Activated T-cell treated with anti-CD3 and anti-CD28 coated beads, Interleukin-2, amount 50 U/mL, for 24 hours (primary cell): ENCODE measurements around the gene NME3.

Source experiments
- DNase-seq: peaks from one replicate; pipeline ENCODE4 v3.0.0-alpha.2; 2020
- H3K27ac Mint-ChIP-seq: 2 replicates; pipeline ENCODE4 v1.8.0; 2020; ENCODE audit warnings: mild to moderate bottlenecking, mixed read lengths
- H3K27me3 Mint-ChIP-seq: 2 replicates; pipeline ENCODE4 v1.8.0; 2020; ENCODE audit warnings: mixed read lengths
- H3K36me3 Mint-ChIP-seq: 2 replicates; pipeline ENCODE4 v1.8.0; 2020; ENCODE audit warnings: low read depth, mixed read lengths
- H3K4me1 Mint-ChIP-seq: 2 replicates; pipeline ENCODE4 v1.8.0; 2020; ENCODE audit warnings: low read depth, mixed read lengths
- H3K4me3 Mint-ChIP-seq: 2 replicates; pipeline ENCODE4 v1.8.0; 2020; ENCODE audit warnings: mild to moderate bottlenecking, moderate library complexity, mixed read lengths
- H3K9me3 Mint-ChIP-seq: 2 replicates; pipeline ENCODE4 v1.8.0; 2020; ENCODE audit warnings: mixed read lengths

NME3 gene

DNA sequence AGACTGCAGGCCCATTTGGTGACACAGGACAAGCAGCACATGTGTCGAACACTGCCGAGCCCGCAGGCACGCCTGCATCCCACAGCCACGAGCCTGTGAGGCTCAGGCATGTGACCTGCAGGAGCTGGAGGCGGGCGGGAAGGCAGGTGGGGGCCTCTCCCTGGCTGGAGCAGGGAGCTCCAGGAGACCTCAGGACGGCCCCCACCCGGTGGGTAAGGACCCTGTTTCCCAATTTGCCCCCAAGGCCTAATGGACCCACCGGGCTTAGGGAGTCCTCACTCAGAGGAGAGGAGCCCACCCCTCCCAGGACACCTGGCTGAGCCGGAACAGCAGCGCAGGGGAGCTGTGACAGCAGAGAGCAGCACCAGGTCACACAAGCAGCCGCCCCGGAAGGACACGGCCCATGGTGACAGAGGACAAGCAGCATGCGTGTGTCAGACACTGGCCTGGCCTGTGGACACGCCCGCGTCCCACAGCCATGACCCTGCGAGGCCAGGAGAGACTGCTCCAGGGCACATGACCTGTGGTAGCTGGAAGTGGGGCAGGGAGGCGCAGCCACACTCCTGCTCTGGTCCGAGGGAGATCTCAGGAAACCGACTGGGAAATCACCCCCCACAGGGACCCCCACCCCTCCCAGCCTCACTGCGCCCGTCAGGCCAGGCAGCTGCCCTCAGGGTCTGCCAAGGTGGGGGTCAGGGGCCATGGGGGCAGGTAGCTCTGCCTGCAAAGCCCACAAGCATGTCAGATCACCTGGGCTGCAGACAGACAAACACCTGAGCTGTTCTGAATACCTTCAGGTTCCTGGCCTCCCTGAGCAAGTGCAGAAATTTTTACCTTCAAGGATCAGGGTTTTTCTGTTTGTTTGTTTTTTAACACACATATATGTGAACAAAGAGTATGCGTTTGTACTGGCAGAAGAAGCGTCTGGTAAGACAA, 8.7 kb upstream of the NME3 start:
- Mint-ChIP-seq H3K4me3 (peak overlapping the region; percentile 18), H3K4me1 (peaks cover 22% of the 10 kb centered on the region), H3K27me3 (no peaks in the 10 kb centered on the region), H3K9me3 (no peaks in the 10 kb centered on the region), H3K27ac (no peak overlapping the region), H3K36me3 (peaks cover 50% of the 10 kb centered on the region)
- DNase-seq, result no peak

DNA sequence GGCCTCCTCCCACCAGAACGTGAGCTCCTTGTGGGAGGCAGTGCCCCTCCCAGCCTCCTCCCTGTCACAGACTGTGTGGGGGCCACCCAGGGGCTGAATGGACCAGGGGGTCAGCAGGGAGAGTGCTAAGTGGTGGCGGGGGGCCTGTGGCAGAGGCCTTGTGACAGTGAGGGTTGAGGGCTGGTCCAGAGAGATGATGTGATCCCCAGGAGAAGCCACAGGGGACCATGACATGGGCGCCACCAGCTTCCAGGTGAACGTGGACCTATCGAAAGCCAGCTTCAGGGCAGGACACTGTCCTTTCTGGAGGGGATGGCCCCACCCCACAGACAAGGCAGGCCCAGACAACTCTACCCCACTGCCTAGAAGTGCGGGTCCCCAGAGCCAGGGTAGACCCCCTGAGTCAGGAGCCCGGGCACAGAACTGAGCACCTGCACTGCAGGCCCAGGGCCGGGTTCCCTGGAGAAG, 7.9 kb upstream of the NME3 start:
- Mint-ChIP-seq H3K27me3 (no peaks in the 10 kb centered on the region), H3K4me1 (peaks cover 27% of the 10 kb centered on the region), H3K9me3 (no peaks in the 10 kb centered on the region), H3K36me3 (peaks cover 50% of the 10 kb centered on the region), H3K4me3 (no peak overlapping the region), H3K27ac (peak overlapping the region; percentile 85)
- no peak for DNase-seq

DNA sequence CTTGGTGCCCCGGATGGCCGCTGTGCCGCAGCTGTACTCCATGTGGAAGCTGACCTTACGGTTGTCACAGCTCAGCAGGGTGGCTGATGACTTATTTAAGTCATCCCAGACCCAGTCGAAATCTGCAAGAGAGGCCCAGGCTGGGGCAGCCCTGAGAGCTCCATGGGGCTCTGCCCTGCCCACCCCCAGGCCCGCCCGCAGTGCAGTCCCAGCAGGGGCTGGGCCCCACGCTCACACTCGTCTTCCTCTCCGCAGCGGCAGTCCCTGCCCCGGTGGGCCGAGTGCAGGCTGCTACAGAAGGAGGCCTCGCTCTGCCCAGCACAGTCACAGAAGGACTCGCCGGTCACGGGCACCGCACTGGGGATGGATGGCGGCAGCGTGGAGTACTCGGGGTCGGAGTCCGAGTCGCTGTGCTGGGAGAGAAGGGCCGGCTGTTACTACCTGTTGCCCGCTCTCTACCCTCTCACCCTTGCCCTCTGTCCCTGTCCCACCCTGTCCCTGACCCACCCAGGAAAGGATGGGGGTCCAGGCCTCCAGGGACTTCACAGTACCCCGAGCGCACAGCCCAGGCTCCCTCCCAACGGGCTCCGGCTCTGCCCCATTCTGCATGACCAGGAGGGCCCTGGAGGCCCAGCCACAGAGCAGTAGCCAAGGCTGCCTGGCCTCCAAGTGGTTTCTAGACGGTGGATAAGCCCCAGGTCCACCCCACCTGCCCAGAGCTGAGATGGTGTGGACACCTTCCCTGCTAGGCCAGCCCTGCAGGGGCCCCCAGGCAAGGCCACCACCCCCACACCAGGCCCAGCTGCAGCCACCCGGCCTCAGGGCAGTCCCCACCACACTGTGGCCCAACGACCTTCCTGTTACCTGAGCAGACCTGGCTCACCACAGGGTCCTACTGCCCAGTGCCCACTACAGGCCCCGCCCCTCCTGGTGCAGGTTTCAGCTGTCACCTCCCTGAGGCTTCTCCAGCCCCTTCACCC, 7.1 kb upstream of the NME3 start:
- DNase-seq, result no peak
- Mint-ChIP-seq H3K27me3 (no peaks in the 10 kb centered on the region), H3K27ac (peak overlapping the region; percentile 85), H3K9me3 (no peaks in the 10 kb centered on the region), H3K4me1 (peaks cover 25% of the 10 kb centered on the region), H3K4me3 (no peak overlapping the region), H3K36me3 (peaks cover 49% of the 10 kb centered on the region)

DNA sequence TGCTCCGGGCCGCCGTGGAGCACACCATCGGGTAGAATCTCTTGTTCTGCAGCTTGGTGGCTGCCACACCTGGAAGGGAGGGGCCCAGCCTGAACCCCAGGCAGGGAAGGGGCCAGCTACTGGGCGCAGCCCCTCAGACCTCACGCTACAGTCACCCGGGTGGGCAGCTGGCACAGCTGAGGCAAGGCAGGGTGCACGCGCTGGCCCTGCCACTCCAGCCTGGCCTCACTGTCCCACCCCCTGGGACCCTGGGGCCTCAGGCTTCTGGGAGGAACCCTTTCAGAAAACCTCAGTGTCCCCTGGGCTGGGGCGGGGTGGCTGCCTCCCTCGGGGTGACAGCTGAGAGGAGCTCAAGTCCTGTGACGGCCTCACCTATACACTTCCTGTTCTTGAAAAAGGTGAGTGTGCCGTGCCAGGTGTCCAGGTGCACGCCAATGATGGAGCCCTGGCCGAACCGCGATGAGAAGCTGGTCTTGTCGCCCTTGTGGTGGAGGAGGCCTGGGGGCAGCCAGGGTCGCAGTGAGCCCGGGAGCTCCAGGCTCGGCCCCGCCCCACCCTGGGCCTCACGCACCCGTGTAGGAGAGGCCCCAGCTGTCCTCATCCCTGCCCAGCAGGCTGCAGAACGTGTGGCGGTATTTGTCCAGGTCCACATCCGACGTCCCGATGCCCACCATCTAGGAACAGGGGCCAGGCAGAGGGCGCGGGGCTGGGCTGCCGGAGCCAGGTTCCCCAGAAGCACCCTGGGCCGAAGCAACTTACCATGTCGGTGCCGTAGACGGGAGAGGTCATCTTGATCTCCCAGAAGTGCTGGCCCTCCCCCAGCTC, 6.2 kb upstream of the NME3 start:
- peaks cover 21% of the 10 kb centered on the region for H3K4me1 Mint-ChIP-seq
- no peak overlapping the region for H3K4me3 Mint-ChIP-seq
- no peaks in the 10 kb centered on the region for H3K27me3 Mint-ChIP-seq
- no peaks in the 10 kb centered on the region for H3K9me3 Mint-ChIP-seq
- peak overlapping the region; percentile 11 for H3K27ac Mint-ChIP-seq
- no peak for DNase-seq
- peaks cover 46% of the 10 kb centered on the region for H3K36me3 Mint-ChIP-seq

DNA sequence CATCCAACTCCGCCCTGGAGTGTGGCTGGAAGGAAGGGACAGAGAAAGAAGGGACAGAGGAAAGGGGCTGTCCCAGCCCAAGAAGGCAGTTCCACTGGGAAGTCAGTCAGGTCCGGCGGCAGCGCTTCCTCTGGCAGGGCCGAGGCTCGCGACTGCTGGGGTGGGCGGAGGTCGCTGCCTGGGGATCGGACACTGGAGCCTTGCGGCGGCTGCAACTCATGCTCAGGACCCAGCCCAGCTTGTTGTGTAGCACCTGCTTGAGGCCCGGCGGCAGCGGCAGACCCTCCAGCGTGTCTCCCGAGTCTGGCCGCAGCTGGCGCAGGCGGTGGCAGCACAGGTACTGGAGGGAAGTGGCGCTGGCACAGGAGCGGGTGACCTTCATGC, 5.6 kb upstream of the NME3 start:
- no peaks in the 10 kb centered on the region for H3K9me3 Mint-ChIP-seq
- no peak overlapping the region for H3K4me3 Mint-ChIP-seq
- peak overlapping the region; percentile 71 for H3K27ac Mint-ChIP-seq
- DNase-seq, result no peak
- peaks cover 21% of the 10 kb centered on the region for H3K4me1 Mint-ChIP-seq
- H3K36me3 Mint-ChIP-seq, result peaks cover 52% of the 10 kb centered on the region
- H3K27me3 Mint-ChIP-seq, result no peaks in the 10 kb centered on the region

DNA sequence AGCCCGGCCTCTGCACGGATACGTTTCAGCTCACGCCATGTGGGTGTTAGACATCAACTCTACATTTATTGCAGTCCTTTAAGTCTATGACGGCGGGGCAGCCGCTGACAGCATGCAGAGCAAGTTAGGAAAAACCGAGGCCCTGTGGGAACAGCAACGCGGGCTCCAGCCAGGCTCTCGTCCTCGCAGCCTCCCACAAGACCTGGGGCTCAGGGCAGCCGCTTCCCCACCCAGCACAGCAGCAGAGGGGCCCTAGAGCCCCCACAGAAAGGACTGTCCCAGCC, 5.3 kb upstream of the NME3 start:
- peak overlapping the region; percentile 71 for H3K27ac Mint-ChIP-seq
- H3K4me1 Mint-ChIP-seq, result peaks cover 18% of the 10 kb centered on the region
- DNase-seq, result no peak
- H3K4me3 Mint-ChIP-seq, result no peak overlapping the region
- no peaks in the 10 kb centered on the region for H3K9me3 Mint-ChIP-seq
- H3K36me3 Mint-ChIP-seq, result peaks cover 53% of the 10 kb centered on the region
- H3K27me3 Mint-ChIP-seq, result no peaks in the 10 kb centered on the region

DNA sequence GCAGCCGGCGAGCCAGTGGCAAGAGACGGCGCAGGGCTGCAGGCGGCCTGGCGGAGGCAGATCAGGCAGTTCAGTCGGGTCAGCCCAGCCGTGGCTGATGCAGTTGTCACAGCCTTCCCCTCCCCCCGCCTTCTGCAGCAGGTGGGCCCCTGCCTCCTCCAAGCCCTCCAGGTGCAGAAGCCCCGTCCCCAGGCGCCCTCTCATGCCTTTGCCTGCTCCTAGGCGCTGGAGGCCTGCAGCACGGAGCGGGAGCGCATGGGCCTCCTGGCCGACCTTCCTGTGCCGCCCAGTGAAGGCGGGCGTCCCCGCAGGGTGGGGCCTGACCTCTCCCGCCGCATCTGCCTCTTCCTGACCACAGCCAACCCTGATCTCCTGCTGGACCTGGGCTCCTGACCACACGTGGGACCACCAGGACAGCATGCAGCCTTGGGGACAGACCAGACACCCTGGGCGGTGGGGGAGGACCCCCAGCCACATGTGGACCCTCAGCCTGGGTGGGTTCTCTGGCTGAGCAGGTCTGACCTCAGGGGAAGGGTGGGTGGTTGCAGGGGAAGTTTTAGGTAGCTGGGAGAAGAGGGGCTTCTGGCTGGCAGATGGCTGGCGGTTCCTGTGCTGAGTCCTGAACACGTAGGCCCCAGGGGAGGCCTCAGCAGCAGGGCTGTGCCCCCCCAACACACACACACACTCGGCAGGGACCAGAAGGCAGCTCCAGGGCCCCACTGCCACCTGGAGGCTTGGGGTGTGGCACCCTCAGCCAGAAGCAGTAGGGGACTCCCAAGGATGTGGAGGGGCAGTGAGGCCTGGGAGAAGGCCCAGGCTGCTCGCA, 4.7 kb upstream of the NME3 start:
- Mint-ChIP-seq H3K27ac (peak overlapping the region; percentile 71), H3K9me3 (no peaks in the 10 kb centered on the region), H3K36me3 (peaks cover 49% of the 10 kb centered on the region), H3K4me3 (no peak overlapping the region), H3K27me3 (no peaks in the 10 kb centered on the region), H3K4me1 (peaks cover 13% of the 10 kb centered on the region)
- no peak for DNase-seq

DNA sequence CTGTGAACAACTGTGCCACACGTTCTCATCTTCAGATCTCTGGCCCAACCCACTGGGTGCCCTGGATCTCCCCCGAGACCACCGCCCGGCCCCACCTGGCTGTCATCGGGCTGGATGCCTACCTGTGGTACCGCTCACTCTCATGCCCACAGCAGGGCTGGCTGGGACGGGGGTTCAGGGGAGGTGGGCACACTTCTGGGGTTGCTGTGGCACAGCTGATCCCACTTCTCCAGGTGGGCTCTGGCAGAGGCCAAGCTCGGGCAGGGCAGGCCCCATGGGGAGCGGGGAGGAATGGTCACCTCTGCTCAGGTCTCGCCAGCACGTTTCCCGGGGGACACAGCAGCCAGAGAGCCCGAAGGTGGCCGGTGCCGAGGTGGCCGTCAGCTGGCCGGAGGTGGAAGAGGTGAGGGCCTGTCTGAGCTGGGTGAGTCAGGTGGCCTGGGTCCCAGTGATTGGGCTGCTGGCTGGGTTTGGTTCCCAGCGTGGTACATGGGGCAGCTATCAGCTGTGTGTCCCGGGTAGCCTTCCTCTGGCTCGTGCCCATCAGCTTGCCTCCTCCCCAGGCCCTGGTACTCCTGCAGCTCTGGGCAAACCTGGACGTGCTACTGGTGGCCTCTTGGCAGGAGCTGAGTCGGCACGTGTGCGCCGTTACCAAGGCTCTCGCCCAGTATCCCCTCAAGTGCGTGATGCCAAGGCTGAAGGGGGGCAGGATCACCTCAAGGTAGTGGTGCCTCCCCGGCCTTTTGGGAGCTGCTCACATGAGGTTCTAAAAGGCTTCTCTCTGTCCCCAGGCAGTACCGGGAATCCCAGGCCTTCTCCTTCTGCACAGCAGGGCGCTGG, 3.9 kb upstream of the NME3 start:
- H3K27me3 Mint-ChIP-seq, result no peaks in the 10 kb centered on the region
- DNase-seq, result no peak
- no peaks in the 10 kb centered on the region for H3K9me3 Mint-ChIP-seq
- peak overlapping the region; percentile 96 for H3K4me3 Mint-ChIP-seq
- H3K27ac Mint-ChIP-seq, result no peak overlapping the region
- peaks cover 50% of the 10 kb centered on the region for H3K36me3 Mint-ChIP-seq
- peaks cover 15% of the 10 kb centered on the region for H3K4me1 Mint-ChIP-seq

DNA sequence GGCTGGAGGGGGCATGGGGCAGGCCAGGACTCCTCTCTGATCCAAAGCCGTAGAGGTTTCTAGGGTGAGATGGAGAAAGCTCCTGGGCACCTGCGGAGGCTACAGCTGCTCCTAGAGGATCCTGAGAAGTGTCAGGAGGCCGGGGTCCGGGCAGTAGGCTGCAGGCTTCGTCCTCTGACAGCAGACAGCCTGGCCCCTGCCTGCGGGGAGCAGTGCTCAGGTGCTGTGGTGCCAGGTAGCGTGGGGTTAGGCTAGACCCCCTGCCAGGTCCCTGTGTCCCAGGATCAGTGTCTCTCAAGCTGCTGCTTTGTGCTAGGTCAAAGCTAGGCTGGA, 3.1 kb upstream of the NME3 start:
- Mint-ChIP-seq H3K4me1 (peaks cover 20% of the 10 kb centered on the region), H3K4me3 (peak overlapping the region; percentile 96), H3K9me3 (no peaks in the 10 kb centered on the region), H3K27ac (no peak overlapping the region), H3K36me3 (peaks cover 54% of the 10 kb centered on the region), H3K27me3 (no peaks in the 10 kb centered on the region)
- no peak for DNase-seq

DNA sequence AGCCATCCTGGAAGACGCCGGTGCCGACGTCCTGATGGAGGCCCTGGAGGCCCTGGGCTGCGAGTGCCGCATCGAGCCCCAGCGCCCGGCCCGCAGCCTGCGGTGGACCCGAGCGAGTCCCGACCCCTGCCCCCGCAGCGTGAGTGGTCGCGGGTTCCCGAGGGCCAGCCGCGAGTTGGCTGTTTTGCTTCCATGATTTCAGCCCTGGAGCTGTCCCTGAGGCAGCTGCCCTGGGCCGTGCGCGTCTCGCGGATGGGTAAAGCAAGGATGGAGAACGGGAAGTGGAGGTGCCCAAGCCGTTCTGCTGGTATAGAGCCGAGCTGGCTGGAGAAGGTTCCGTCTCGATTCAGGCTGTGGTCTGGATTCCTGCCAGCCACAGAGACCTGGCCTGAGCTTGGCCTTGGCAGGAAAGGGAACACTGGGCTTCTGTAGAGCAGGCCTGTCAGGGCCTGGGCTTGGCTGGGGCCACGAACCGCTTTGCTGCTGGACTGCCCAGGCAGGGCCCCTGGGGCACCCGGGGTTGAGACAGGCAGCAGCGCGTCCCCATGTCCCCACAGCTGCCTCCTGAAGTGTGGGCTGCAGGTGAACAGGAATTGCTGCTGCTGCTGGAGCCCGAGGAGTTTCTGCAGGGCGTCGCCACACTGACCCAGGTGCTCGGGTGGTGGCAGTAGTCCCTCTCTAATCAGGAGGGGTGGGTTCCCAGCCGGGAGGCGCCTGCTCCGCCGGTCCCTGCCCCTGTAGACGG, 2.5 kb upstream of the NME3 start:
- H3K36me3 Mint-ChIP-seq, result peaks cover 54% of the 10 kb centered on the region
- no peaks in the 10 kb centered on the region for H3K9me3 Mint-ChIP-seq
- peak overlapping the region; percentile 89 for H3K27ac Mint-ChIP-seq
- H3K27me3 Mint-ChIP-seq, result no peaks in the 10 kb centered on the region
- H3K4me1 Mint-ChIP-seq, result peaks cover 20% of the 10 kb centered on the region
- peak overlapping the region; percentile 96 for H3K4me3 Mint-ChIP-seq
- no peak for DNase-seq

DNA sequence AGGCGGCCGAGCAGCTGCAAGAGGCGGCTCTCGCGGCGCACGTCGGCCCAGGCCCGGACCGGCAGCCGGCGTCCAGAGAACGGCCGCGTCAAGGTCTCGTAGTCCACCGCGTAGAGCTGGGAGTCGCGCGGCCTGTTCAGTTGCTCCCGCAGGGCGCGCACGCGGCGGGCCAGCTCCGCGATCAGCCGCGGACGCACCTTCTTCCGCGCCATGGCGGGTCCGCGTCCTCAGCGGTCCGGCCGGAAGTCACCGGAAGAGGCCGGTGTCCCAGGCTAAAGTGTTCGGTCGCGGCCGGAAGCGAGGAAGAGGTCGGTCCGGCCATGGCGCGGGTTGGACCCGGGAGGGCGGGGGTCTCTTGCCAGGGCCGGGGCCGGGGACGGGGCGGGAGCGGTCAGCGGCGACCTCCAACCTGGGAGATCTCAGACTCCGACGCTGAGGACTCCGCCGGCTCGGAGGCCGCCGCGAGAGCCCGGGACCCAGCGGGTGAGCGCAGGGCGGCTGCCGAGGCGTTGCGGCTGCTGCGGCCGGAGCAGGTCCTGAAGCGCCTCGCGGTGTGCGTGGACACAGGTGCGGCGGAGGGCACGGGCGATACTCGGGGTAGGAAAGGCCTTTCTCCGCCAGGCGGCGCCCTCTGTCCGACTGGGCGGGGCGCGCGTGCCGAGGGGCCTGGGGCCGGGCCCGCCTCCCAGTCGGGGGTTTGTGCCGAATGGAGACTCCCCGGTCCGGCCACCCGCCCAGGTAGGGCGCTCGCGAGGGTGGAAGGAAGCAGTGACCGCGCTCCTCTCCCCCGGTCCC, 1.8 kb upstream of the NME3 start, which contains the start of gene MRPS34:
Gene MRPS34, minus strand, starts transcription at position 227 of the 795 bp plus-strand sequence. Its CDS starts 15 bp downstream, at position 212.
- peak; percentile 88 for DNase-seq
- no peaks in the 10 kb centered on the region for H3K9me3 Mint-ChIP-seq
- peaks cover 20% of the 10 kb centered on the region for H3K4me1 Mint-ChIP-seq

More for the DNA sequence above, 1.8 kb upstream of the NME3 start, which contains the start of gene MRPS34:
- Mint-ChIP-seq H3K36me3 (peaks cover 58% of the 10 kb centered on the region), H3K27me3 (no peaks in the 10 kb centered on the region), H3K4me3 (peak within 1 kb of the TSS; percentile 96), H3K27ac (peak within 1 kb of the TSS; percentile 99)
